Measurements from ENCODE around the gene UBAP2L. TPM values are rescaled to one million over a fixed set of nuclear protein-coding genes. Genes with fewer than 3 reads are reported as not detected.

UBAP2L gene
- total and polyA plus RNA-seq, 5 donors from 2014 or later: 40.8 to 194 (median 48.2) TPM

- peaks cover 31% of the 10 kb centered on the region for H3K36me3 ChIP-seq (ENCODE audit: control insufficient read depth, insufficient read depth, low read length)
- no peaks in the 10 kb centered on the region for H3K9me3 ChIP-seq (ENCODE audit: control insufficient read depth in 2 of 2, low read length in 2 of 2)
- Mint-ChIP-seq H3K4me1 (peaks cover 29 to 78% (median 59%) of the 10 kb centered on the region in 4 donors), H3K27me3 (no peaks in the 10 kb centered on the region), H3K9me3 (peaks cover 0 to 2% (median 0%) of the 10 kb centered on the region in 7 donors), H3K4me3 (peak overlapping the region; percentile 90 to 100 (median 95)), H3K27ac (peak overlapping the region; percentile 82 to 98 (median 95)), H3K36me3 (peaks cover 23% of the 10 kb centered on the region)
- ATAC-seq (ENCODE audit: low read depth in 2 of 2) (no peak), DNase-seq (peak in 1 of 3 donors; percentile 45)
- H3K27me3 ChIP-seq (ENCODE audit: control insufficient read depth, insufficient read depth, low read length): no peaks in the 10 kb centered on the region
- peaks cover 80% of the 10 kb centered on the region for H3K4me1 ChIP-seq (ENCODE audit: control insufficient read depth, insufficient read depth, low read length, poor library complexity, severe bottlenecking)
- peak overlapping the region; percentile 79 for H3K4me3 ChIP-seq (ENCODE audit: low read depth, low read length)
- peak overlapping the region; percentile 93 for H3K27ac ChIP-seq (ENCODE audit: insufficient read depth, low read length, poor library complexity, severe bottlenecking)
Observed at GRCh38 chr1:154179946-154180687, 40.6 kb upstream of the UBAP2L start.

DNA sequence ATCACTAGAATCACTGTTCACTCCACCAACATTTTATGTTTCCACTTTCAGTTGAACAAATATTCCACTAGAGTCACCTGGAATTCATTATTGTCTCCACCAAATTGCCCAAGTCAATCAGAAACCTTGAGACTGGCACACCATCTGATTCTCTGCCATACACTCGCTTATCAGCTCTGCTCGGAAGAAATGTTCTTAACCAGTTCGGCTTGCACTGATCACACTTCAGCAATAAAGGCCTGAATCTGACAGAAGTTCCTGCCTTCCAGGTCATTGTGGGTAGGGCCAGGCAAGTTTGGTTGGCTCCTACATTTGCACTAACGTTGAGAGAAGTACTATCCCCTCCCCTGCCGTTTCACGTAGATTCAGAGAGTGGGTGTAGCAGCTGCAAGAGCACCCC is 38.8 kb upstream of the UBAP2L start:
- Histone ChIP-seq H3K4me3 (ENCODE audit: low read depth, low read length) (peak overlapping the region; percentile 87), H3K36me3 (ENCODE audit: control insufficient read depth, insufficient read depth, low read length) (peaks cover 16% of the 10 kb centered on the region), H3K27me3 (ENCODE audit: control insufficient read depth, insufficient read depth, low read length) (no peaks in the 10 kb centered on the region), H3K27ac (ENCODE audit: insufficient read depth, low read length, poor library complexity, severe bottlenecking) (peak overlapping the region; percentile 93), H3K9me3 (ENCODE audit: control insufficient read depth in 2 of 2, low read length in 2 of 2) (no peaks in the 10 kb centered on the region), H3K4me1 (ENCODE audit: control insufficient read depth, insufficient read depth, low read length, poor library complexity, severe bottlenecking) (peaks cover 63% of the 10 kb centered on the region)
- Mint-ChIP-seq H3K9me3 (peaks cover 0 to 2% (median 0%) of the 10 kb centered on the region in 7 donors), H3K4me3 (peak overlapping the region; percentile 92 to 100 (median 98)), H3K4me1 (peaks cover 36 to 61% (median 49%) of the 10 kb centered on the region in 4 donors), H3K27me3 (no peaks in the 10 kb centered on the region), H3K36me3 (peaks cover 14% of the 10 kb centered on the region), H3K27ac (peak overlapping the region; percentile 98 to 100 (median 99))
- ATAC-seq (ENCODE audit: low read depth in 2 of 2) (no peak), DNase-seq (no peak)

- Mint-ChIP-seq H3K27me3 (no peaks in the 10 kb centered on the region), H3K4me1 (peaks cover 32 to 56% (median 43%) of the 10 kb centered on the region in 4 donors), H3K27ac (peak overlapping the region; percentile 98 to 100 (median 99)), H3K4me3 (peak overlapping the region; percentile 92 to 100 (median 98)), H3K36me3 (peaks cover 9% of the 10 kb centered on the region), H3K9me3 (peaks cover 0 to 2% (median 0%) of the 10 kb centered on the region in 7 donors)
- peak overlapping the region; percentile 93 for H3K27ac ChIP-seq (ENCODE audit: insufficient read depth, low read length, poor library complexity, severe bottlenecking)
- peak; percentile 45 to 57 for ATAC-seq (ENCODE audit: low read depth in 2 of 2)
- no peaks in the 10 kb centered on the region for H3K27me3 ChIP-seq (ENCODE audit: control insufficient read depth, insufficient read depth, low read length)
- peaks cover 14% of the 10 kb centered on the region for H3K36me3 ChIP-seq (ENCODE audit: control insufficient read depth, insufficient read depth, low read length)
- peaks cover 58% of the 10 kb centered on the region for H3K4me1 ChIP-seq (ENCODE audit: control insufficient read depth, insufficient read depth, low read length, poor library complexity, severe bottlenecking)
- peak overlapping the region; percentile 87 for H3K4me3 ChIP-seq (ENCODE audit: low read depth, low read length)
- DNase-seq: peak; percentile 59 to 92 (median 66)
- H3K9me3 ChIP-seq (ENCODE audit: control insufficient read depth in 2 of 2, low read length in 2 of 2): no peaks in the 10 kb centered on the region
Observed at GRCh38 chr1:154182344-154183045, 38.3 kb upstream of the UBAP2L start.

DNA sequence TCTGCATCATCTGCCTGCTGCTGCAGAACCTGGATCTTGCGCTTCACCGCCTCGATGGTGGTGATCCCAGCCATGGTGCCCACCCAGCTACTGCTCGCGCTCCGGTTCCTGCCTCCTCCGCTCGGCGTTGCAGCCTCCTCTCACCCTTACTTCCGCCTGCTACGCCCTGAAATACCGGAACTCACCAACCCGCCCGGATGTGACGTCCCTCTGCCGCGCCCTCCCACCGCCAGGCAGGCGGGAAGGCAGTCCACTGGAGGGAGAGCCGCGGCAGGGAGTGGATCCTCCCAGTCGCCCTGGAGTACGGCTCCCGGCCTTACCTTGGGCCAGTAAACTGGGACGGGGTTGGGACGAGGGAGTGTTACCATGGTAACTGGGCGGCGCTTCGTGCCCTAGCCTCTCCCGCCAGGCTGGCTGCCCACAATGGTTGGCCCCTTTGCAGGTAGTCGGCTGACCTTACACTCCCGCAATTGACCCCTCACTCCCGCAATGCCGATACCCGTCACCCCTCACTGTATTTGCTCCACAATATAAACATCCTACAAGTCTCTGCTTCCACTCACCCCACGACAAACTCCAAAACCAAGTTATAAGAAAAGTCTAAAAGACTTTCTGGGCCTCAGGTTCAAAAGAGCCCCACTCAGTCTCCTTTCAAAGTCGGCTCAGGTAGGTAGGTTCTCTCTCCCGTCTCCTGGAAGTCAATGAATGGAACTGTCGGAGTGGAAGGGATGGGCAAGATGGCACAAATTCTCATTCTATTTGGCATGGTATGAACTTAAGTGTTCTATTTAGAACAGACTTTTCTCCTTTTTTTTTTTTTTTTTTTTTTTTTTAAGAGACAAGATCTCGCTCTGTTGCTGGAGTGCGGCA is 37.5 kb upstream of the UBAP2L start:
- H3K27me3 Mint-ChIP-seq: no peaks in the 10 kb centered on the region
- peak overlapping the region; percentile 93 for H3K27ac ChIP-seq (ENCODE audit: insufficient read depth, low read length, poor library complexity, severe bottlenecking)
- H3K9me3 ChIP-seq (ENCODE audit: control insufficient read depth in 2 of 2, low read length in 2 of 2): no peaks in the 10 kb centered on the region
- H3K27me3 ChIP-seq (ENCODE audit: control insufficient read depth, insufficient read depth, low read length): no peaks in the 10 kb centered on the region
- peak overlapping the region; percentile 92 to 100 (median 98) for H3K4me3 Mint-ChIP-seq
- H3K27ac Mint-ChIP-seq: peak overlapping the region; percentile 98 to 100 (median 99)
- DNase-seq: peak; percentile 93 to 96 (median 93)
- peaks cover 14% of the 10 kb centered on the region for H3K36me3 ChIP-seq (ENCODE audit: control insufficient read depth, insufficient read depth, low read length)
- ATAC-seq (ENCODE audit: low read depth in 2 of 2): peak; percentile 87 to 89
- peaks cover 50% of the 10 kb centered on the region for H3K4me1 ChIP-seq (ENCODE audit: control insufficient read depth, insufficient read depth, low read length, poor library complexity, severe bottlenecking)
- peaks cover 9% of the 10 kb centered on the region for H3K36me3 Mint-ChIP-seq
- peaks cover 29 to 48% (median 36%) of the 10 kb centered on the region in 4 donors for H3K4me1 Mint-ChIP-seq
- H3K9me3 Mint-ChIP-seq: peaks cover 0 to 2% (median 0%) of the 10 kb centered on the region in 7 donors
- peak overlapping the region; percentile 87 for H3K4me3 ChIP-seq (ENCODE audit: low read depth, low read length)

GRCh38 chr1:154186177-154186576 is 34.6 kb upstream of the UBAP2L start:
- ATAC-seq (ENCODE audit: low read depth in 2 of 2) (no peak), DNase-seq (peak; percentile 34 to 82 (median 67))
- no peak overlapping the region for H3K27ac Mint-ChIP-seq

GRCh38 chr1:154186852-154187501 is 33.8 kb upstream of the UBAP2L start:
- Mint-ChIP-seq H3K27me3 (peaks cover 18% of the 10 kb centered on the region), H3K4me3 (peak overlapping the region in 1 of 4 donors; percentile 82), H3K36me3 (peaks cover 5% of the 10 kb centered on the region), H3K27ac (no peak overlapping the region), H3K9me3 (peaks cover 0 to 2% (median 0%) of the 10 kb centered on the region in 7 donors), H3K4me1 (peaks cover 2 to 13% (median 9%) of the 10 kb centered on the region in 4 donors)
- peaks cover 9% of the 10 kb centered on the region for H3K27me3 ChIP-seq (ENCODE audit: control insufficient read depth, insufficient read depth, low read length)
- H3K4me3 ChIP-seq (ENCODE audit: low read depth, low read length): no peak overlapping the region
- H3K9me3 ChIP-seq (ENCODE audit: control insufficient read depth in 2 of 2, low read length in 2 of 2): no peaks in the 10 kb centered on the region
- DNase-seq (no peak), ATAC-seq (ENCODE audit: low read depth in 2 of 2) (no peak)
- H3K4me1 ChIP-seq (ENCODE audit: control insufficient read depth, insufficient read depth, low read length, poor library complexity, severe bottlenecking): peaks cover 13% of the 10 kb centered on the region
- no peak overlapping the region for H3K27ac ChIP-seq (ENCODE audit: insufficient read depth, low read length, poor library complexity, severe bottlenecking)
- H3K36me3 ChIP-seq (ENCODE audit: control insufficient read depth, insufficient read depth, low read length): no peaks in the 10 kb centered on the region

More at GRCh38 chr1:154186177-154186576, 34.6 kb upstream of the UBAP2L start:
- Histone ChIP-seq H3K4me1 (ENCODE audit: control insufficient read depth, insufficient read depth, low read length, poor library complexity, severe bottlenecking) (peaks cover 21% of the 10 kb centered on the region), H3K36me3 (ENCODE audit: control insufficient read depth, insufficient read depth, low read length) (no peaks in the 10 kb centered on the region), H3K27me3 (ENCODE audit: control insufficient read depth, insufficient read depth, low read length) (peaks cover 4% of the 10 kb centered on the region), H3K9me3 (ENCODE audit: control insufficient read depth in 2 of 2, low read length in 2 of 2) (no peaks in the 10 kb centered on the region), H3K4me3 (ENCODE audit: low read depth, low read length) (no peak overlapping the region), H3K27ac (ENCODE audit: insufficient read depth, low read length, poor library complexity, severe bottlenecking) (no peak overlapping the region)
- Mint-ChIP-seq H3K4me3 (peak overlapping the region in 3 of 4 donors; percentile 35 to 82 (median 42)), H3K36me3 (peaks cover 8% of the 10 kb centered on the region), H3K4me1 (peaks cover 10 to 20% (median 14%) of the 10 kb centered on the region in 4 donors), H3K9me3 (peaks cover 0 to 2% (median 0%) of the 10 kb centered on the region in 7 donors), H3K27me3 (peaks cover 11% of the 10 kb centered on the region)

Data from CD4-positive, CD25-positive, alpha-beta regulatory T cell (primary cell).